Measurements from ENCODE around the gene KCNQ1. TPM values are rescaled to one million over a fixed set of nuclear protein-coding genes. Genes with fewer than 3 reads are reported as not detected.

KCNQ1 gene
- total and polyA plus RNA-seq, 2 of the 13 experiments (the other 11 are each of a cell fraction or from before 2014, with no cell fraction given): 0.02 to 0.08 TPM

- no peak overlapping the region for H3K4me3 ChIP-seq (replicated peaks in 1 of 3; ENCODE audit: insufficient read depth in 1 of 3, low read depth in 2 of 3, low read length in 3 of 3)
- no peak overlapping the region for H2AFZ ChIP-seq (ENCODE audit: low read length)
- no peak overlapping the region for H3K4me2 ChIP-seq (ENCODE audit: low read depth, low read length)
- no TSS peak for BruUV-seq (replicated peaks)
- in situ Hi-C loops (cut with HindIII; ENCODE audit: extremely low pct_ligation_motif_present, low pct_unique_long_range_greater_than_20kb) (no loop called here), intact Hi-C loops (cut with micrococcal nuclease; ENCODE audit: unreplicated experiment) (no loop called here)
- H3K9ac ChIP-seq (ENCODE audit: insufficient read depth, low read depth, low read length): no peak overlapping the region
- DNase-seq (ENCODE audit: low spot score): no peak
- H3K27me3 ChIP-seq (ENCODE audit: control insufficient read depth in 1 of 2, insufficient read depth in 2 of 2, low read length in 2 of 2): peaks cover 26 to 89% of the 10 kb centered on the region in 2 experiments
- H3K4me1 ChIP-seq (ENCODE audit: insufficient read depth, low read length): no peaks in the 10 kb centered on the region
- no peaks in the 10 kb centered on the region for H4K20me1 ChIP-seq (ENCODE audit: insufficient read depth, low read length)
- no peak for TF ChIP-seq ZNF101 (CRISPR knock-in tag; IDR thresholded peaks at IDR 0.05; ENCODE audit: borderline replicate concordance, low read depth)
- no peak for TF ChIP-seq THAP11 (CRISPR knock-in tag; IDR thresholded peaks at IDR 0.05)
- no peak for TF ChIP-seq PRPF4 (IDR thresholded peaks at IDR 0.05; ENCODE audit: low read depth, low read length, poor library complexity, severe bottlenecking)
- TF ChIP-seq MAFK (conservative IDR thresholded peaks at IDR 0.05 in 1 of 2, IDR thresholded peaks at IDR 0.05 in 1 of 2; ENCODE audit: low read length in 2 of 2): no peak
- TF ChIP-seq RFX5 (IDR thresholded peaks at IDR 0.05; ENCODE audit: low read depth, low read length): no peak
- TF ChIP-seq SP5 (CRISPR knock-in tag; IDR thresholded peaks at IDR 0.05; ENCODE audit: borderline replicate concordance, low read depth): no peak
- TF ChIP-seq TCF7 (IDR thresholded peaks at IDR 0.05; ENCODE audit: low read depth): no peak
- no peak for TF ChIP-seq ZNF563 (CRISPR knock-in tag; IDR thresholded peaks at IDR 0.05)
- TF ChIP-seq ZNF280B (CRISPR knock-in tag; IDR thresholded peaks at IDR 0.05; ENCODE audit: borderline replicate concordance): no peak
- no peak for TF ChIP-seq ZNF20 (CRISPR knock-in tag; IDR thresholded peaks at IDR 0.05)
- no peak for TF ChIP-seq ZNF556 (CRISPR knock-in tag; IDR thresholded peaks at IDR 0.05; ENCODE audit: borderline replicate concordance)
- ATAC-seq: no peak
- no peak for FAIRE-seq
- no peaks in the 10 kb centered on the region for H3K36me3 ChIP-seq (replicated peaks in 1 of 2; ENCODE audit: control insufficient read depth in 1 of 2, insufficient read depth in 2 of 2, low read length in 2 of 2)
- H3K9me3 ChIP-seq (ENCODE audit: low read length): no peaks in the 10 kb centered on the region
- CTCF ChIA-PET (ENCODE audit: low intra/inter-chr PET ratio, low total read pairs): no interaction called here
- no peaks in the 10 kb centered on the region for H3K79me2 ChIP-seq (ENCODE audit: insufficient read depth, low read length)
- H3K27ac ChIP-seq (ENCODE audit: extremely low read length, insufficient read depth, low read length): no peak overlapping the region
- WGBS (ENCODE audit: low lambda C conversion rate): 36% methylated on average over 8 of the region's 15 CpGs
- POLR2A ChIA-PET: no interaction called here
Measured at GRCh38 chr11:2576111-2576510, 131.3 kb downstream of the KCNQ1 start.

Data from HepG2 (cell line).